ENCODE results near the gene PPP1R37.

PPP1R37 gene

GRCh38 chr19:45153339-45154063 is 60.5 kb downstream of the PPP1R37 start:
- peak; percentile 27 for DNase-seq

GRCh38 chr19:45154064-45154827 is 61.3 kb downstream of the PPP1R37 start:
- peak; percentile 51 for DNase-seq

- no peak for DNase-seq
Measured at GRCh38 chr19:45156011-45156630, 63.1 kb downstream of the PPP1R37 start.

- no peak for DNase-seq
Measured at GRCh38 chr19:45156751-45157150, 63.8 kb downstream of the PPP1R37 start.

DNA sequence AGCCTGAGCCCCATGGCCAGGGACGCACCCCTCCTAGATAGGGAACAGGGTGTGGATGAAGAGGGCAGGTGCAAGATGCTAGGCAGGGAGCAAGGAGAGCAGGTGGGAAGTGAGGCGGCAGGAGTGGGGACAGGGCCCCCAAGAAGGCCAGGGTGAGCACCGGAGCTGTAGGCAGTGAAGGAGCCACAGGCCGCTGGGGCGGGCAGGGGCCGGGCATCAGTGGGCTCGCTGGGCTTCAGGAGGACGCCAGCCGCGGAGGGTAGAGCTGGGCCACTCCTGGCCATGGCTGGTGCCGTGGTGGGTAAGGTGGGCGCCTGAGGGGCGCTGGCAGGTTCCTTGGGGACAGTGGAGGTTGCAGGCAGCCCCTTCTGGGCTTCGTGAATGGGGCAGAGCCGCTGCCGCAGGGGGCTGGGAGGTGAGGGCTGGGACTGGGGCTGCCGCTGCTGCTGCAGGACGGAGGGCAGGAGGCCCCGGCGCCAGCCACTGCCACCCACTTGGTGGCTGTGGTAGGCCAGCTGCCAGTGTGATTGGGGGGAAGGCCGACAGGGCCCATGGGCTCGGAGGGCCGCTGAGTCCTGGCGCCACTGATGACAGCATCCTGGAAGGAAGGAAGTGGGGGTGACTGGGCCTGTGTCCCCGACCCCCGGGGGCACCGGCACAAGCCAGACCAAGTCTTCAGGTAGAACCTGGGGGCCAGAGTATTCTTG is 65.7 kb downstream of the PPP1R37 start:
- no peak for DNase-seq

DNA sequence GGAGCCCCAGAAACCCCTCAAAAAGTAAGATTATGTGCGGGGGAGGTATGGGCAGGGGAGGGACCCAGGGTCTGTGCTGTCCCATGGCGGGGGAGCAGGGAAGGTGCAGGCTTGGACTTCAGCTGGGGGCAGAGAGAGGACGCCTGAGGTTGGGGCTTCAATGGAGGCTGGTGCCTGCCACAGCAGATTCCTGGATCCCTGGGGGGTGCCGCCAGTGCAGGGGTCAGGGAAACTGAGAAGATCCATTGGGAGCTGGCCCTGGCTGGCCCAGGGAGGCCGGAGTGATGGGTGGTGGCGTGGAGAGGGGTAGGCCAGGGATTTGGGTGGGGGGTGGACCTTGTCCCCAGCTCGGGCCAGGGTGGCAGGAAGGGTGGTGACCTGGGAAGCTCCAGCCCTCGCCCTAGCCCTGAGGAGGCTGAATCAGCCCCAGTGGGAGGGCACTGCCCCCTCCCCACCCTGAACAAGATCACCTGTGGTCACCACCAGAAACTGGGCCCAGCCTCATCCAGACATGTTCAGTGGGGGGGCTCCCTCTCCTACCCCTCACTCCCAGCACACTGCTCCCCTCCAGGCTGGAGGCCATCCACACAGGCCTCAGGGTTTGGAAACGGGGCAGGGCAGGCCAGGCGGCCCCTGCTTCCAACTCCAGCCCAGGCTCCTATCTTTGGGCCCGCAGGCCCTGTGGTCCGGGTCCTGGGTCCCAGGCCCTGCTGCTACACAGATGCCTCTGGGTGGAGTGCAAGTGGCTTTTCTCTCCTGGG is 66.4 kb downstream of the PPP1R37 start:
- no peak for DNase-seq

GRCh38 chr19:45159971-45160324 is 67.0 kb downstream of the PPP1R37 start:
- no peak for DNase-seq

- no peak for DNase-seq
Measured at GRCh38 chr19:45160870-45161737, 68.1 kb downstream of the PPP1R37 start, which contains the start of gene NKPD1. Gene NKPD1 (minus strand): TSS chr19:45160982. CDS start chr19:45160150, 832 bp downstream.

DNA sequence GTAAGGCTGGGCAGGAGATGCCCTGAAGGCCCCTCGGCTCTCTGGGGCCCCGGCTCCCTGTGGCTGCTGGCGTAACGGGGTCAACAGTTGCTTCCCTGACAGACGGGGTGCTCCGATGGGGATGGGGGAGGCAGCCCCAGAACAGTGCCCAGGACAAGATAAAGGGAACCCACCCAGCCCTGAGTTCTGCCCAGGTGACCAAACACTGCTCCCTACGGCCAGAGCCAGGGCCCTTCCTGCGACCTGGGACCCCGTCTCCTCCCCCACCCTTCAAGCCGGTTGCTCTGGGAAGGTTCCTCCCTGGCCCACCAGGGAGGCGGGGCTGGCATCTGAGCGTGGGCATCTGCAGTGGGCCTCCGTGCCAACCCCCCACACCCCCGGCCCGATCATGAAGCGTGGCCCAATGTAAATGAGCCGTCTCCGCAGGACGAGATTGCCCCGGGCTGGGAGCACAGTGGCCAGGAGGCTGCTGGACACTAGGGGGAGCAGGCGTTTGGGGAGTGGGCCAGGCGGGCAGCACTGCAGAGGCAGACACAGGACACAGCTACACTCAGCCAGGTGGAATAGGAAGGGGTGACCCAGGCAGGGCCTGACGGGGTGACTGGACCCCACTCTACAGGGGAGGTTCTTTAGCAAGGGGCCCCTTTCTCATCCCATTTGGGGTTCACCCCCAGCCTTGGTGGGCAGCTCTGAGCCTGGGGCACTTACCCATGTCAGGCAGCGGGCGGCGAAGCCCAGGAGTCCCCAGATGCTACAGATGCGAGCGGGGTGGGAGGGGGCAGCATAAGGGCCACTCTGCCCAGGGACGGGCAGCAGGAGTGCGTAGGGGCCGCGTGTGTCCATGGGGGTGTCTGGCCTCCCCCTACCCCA is 69.0 kb downstream of the PPP1R37 start:
- no peak for DNase-seq

- DNase-seq = no peak
Measured at GRCh38 chr19:45162608-45163143, 69.7 kb downstream of the PPP1R37 start.

- DNase-seq = no peak
Measured at GRCh38 chr19:45163156-45163555, 70.2 kb downstream of the PPP1R37 start.

DNA sequence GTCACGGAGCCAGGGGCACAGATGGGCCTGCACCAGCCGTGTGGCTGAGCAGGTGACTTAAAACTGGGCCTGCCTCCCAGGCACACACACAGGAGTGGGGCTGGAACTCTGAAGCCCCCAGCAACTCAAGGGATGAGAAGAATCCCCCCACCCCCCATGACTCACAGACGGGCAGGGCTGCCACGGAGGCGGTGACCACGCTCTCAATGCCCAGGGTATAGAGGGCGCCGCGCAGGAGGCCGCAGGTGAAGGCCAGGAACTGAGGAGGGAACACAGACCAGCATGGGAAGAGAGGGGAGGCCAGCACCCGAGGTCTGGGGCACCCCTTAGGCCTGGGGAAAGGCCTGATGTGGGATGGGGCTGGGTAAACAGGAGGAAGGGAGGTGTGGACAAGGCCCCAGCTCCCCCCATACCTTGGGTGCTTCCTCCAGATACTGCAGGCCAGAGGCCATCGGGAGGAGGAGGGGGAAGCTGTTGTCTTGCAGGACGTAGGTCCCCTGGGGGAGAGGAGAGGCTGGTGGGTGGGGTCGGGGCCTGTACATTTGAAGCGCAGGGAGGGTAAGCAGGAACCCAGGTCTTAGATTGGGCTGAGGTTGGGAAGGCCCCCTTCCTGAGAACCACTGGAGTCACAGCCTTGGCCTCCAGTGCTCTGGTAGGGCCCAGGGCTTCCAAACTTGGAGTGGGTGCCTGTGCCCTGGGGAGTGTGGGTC is 70.9 kb downstream of the PPP1R37 start:
- DNase-seq = no peak

DNA sequence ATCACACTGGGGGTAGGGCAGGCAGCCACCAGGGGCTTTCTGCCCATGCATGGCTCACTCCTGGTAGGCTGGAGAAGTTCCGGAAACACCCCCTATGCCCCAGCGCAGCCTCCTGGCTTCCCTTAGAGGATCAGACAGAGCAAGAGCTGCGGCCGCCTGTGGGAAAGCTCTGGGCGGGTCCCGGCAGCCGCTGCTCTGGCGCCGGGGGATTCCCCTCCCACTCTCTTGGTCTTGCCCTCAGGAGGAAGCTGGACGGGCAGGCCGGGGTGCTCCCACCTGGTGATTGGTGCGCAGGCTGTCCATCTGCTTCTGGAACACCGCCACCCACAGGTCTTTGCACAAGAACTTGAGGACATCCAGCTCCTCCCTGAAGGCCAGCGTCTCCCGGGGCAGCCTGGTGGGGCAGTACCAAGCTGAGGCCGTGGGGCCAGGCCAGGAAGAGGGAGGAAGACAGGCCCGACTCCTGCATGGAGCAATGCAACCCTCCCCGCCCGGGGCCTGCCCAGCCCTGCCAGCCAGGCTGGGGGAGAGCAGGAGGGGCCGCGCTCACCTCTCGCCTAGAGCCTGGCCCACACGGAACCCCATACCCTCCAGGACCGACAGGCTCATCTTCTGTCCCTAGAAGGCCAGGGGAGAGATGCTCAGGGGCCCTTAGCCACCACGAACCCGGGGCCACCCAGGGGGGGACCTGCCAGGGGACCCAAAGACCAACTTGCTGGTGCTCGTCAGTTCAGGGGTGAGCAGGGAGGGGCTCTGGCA is 71.8 kb downstream of the PPP1R37 start:
- DNase-seq = peak; percentile 30

DNA sequence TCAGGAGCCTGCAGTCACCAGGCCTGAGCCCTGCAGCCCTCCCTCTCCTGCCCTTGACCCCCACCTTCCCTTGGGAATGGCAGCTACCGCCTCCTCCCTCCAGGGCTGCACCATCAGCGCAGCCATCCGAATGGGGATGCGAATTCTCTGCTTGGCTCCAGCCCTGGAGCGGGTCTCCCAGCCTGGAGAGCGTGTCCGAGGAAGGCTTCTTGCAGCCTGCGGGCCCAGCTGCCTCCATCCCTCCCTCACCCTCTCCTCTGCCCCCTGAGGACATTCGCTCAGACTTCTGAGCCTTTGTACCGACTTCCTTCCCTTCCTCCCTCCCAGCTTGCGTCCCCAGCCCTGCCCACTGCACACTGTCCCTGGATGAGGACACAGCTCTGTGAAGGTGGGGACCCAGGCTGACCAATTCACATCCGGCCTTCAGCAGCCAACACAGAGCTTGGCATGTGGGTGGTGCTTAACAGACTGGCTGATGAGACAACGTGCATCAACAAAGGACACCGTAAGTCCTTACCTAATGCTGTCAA is 73.8 kb downstream of the PPP1R37 start:
- no peak for DNase-seq

GRCh38 chr19:45168767-45169351 is 75.9 kb downstream of the PPP1R37 start:
- no peak for DNase-seq

DNA sequence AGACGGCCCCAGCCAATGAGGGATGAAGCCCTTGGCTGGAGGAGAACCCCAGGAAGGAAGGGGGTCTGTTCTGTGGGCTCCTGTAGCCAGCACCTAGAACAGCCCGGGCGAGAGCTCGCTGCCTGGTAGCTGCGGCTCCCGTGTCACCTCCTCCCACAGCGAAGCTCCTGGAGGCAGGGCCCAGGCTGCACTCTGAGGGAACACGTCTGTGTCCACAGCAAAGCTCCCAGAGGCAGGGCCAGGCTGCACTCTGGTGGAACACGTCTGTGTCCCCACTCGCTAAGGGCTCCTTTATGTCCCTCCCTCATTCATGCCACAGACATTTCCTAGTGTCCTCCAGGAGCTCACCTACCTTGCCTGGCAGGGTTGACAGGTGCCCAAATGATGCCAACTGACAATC is 76.6 kb downstream of the PPP1R37 start:
- DNase-seq = no peak

Measured in fibroblast of skin of abdomen (primary cell).